GM12878 (cell line): ENCODE data around the gene MGLL. TPM values are rescaled to one million over a fixed set of nuclear protein-coding genes. Genes with fewer than 3 reads are reported as not detected.

ENCODE experiments used
- ATAC-seq: fragments of 200-7000 bp; cut with Tn5 transposase; 3 replicates; pipeline ENCODE4 v1.9.1; 2020; ENCODE audit warnings: mild to moderate bottlenecking, moderate library complexity
- BruUV-seq: library from RNA; stranded (reverse); fragments of 400-500 nt; replicated peaks from 2 replicates; lab custom pipeline; 2021; lab: Mats Ljungman, UMichigan
- CTCF ChIA-PET: fragments of 300-600 bp; sonication (Branson Sonifier 250); formaldehyde crosslinking; extraction: SDS; loops from one replicate; lab custom pipeline; 2021; ENCODE audit warnings: inconsistent platforms; lab: Yijun Ruan, JAX
- POLR2A ChIA-PET: fragments of 350-600 bp; formaldehyde crosslinking; extraction: SDS; loops from one replicate; lab custom pipeline; 2021; ENCODE audit warnings: inconsistent platforms; lab: Charles Lee
- RAD21 ChIA-PET: fragments of 300-600 bp; sonication (Branson Sonifier 250); formaldehyde crosslinking; loops from one replicate; lab custom pipeline; 2023; ENCODE audit warnings: antibody characterized with exemption; ENCODE audit not compliant: unreplicated experiment; lab: Charles Lee
- SMC1A ChIA-PET: fragments of 300-600 bp; sonication (Branson Sonifier 250); formaldehyde crosslinking; loops from one replicate; lab custom pipeline; 2023; ENCODE audit not compliant: unreplicated experiment, uncharacterized antibody; lab: Charles Lee
- DNase-seq: peaks from one replicate; pipeline ENCODE4 v3.0.0-alpha.2; 2011; ENCODE audit warnings: low read depth, low spot score
- FAIRE-seq: peaks from 3 replicates; lab custom pipeline; 2011; peaks lifted over from hg19 to GRCh38; lab: Jason Lieb, UNC
- H2AFZ ChIP-seq: 2 replicates; pipeline ENCODE4 v1.6.0; 2011; ENCODE audit warnings: low read depth, low read length, control low read depth; ENCODE audit not compliant: control insufficient read depth
- H3K27ac ChIP-seq: 2 replicates; pipeline ENCODE4 v1.5.1; 2011; ENCODE audit warnings: control low read depth; ENCODE audit not compliant: control insufficient read depth, insufficient read depth
- H3K27me3 ChIP-seq, 2 experiments: replicated peaks in 1 of 2; 2 replicates each; pipeline versions ENCODE4 v1.6.0 to v1.6.1; 2011; ENCODE audit warnings: low read length in 1 of 2; ENCODE audit not compliant: control insufficient read depth in 2 of 2, insufficient read depth in 2 of 2
- H3K36me3 ChIP-seq, 2 experiments: 2 replicates each; pipeline ENCODE4 v1.5.1; 2011; ENCODE audit warnings: low read length in 1 of 2; ENCODE audit not compliant: control insufficient read depth in 2 of 2, insufficient read depth in 2 of 2
- H3K4me1 ChIP-seq: 2 replicates; pipeline ENCODE4 v1.6.1; 2011; ENCODE audit warnings: mild to moderate bottlenecking, low read length, moderate library complexity, mixed read lengths; ENCODE audit not compliant: control insufficient read depth, insufficient read depth
- H3K4me2 ChIP-seq: 2 replicates; pipeline ENCODE4 v1.6.0; 2011; ENCODE audit warnings: control low read depth; ENCODE audit not compliant: control insufficient read depth, insufficient read depth
- H3K4me3 ChIP-seq: fragments of 200-600 bp; sonication (generic); 2 replicates; pipeline ENCODE4 v1.5.1; 2016
- H3K79me2 ChIP-seq: 2 replicates; pipeline ENCODE4 v1.6.0; 2011; ENCODE audit warnings: low read length; ENCODE audit not compliant: control insufficient read depth, insufficient read depth
- H3K9ac ChIP-seq: 2 replicates; pipeline ENCODE4 v1.8.0; 2011; ENCODE audit warnings: low read length, control low read depth, mixed read lengths; ENCODE audit not compliant: control insufficient read depth, insufficient read depth
- H3K9me3 ChIP-seq: replicated peaks from 3 replicates; pipeline ENCODE4 v1.5.1; 2011; ENCODE audit warnings: mild to moderate bottlenecking, low read length; ENCODE audit not compliant: control insufficient read depth, insufficient read depth
- H4K20me1 ChIP-seq: 2 replicates; pipeline ENCODE4 v1.6.0; 2011; ENCODE audit not compliant: control insufficient read depth, insufficient read depth
- BCL3 ChIP-seq: IDR thresholded peaks from 2 replicates; pipeline ENCODE4 v1.6.1; 2011; ENCODE audit warnings: borderline replicate concordance, low read depth, mild to moderate bottlenecking, moderate library complexity, low read length; ENCODE audit not compliant: insufficient read depth, poor library complexity, severe bottlenecking
- GABPA ChIP-seq: IDR thresholded peaks from 2 replicates; pipeline ENCODE4 v1.6.1; 2014; ENCODE audit warnings: antibody characterized with exemption, low read depth, mild to moderate bottlenecking, inconsistent platforms
- HDAC6 ChIP-seq: fragments of 200-600 bp; sonication (generic); IDR thresholded peaks from one replicate; pipeline ENCODE4 v1.8.0; 2017; ENCODE audit warnings: antibody characterized with exemption; ENCODE audit not compliant: unreplicated experiment
- RBBP5 ChIP-seq: fragments of 200-600 bp; sonication (generic); conservative IDR thresholded peaks from 2 replicates; pipeline ENCODE4 v1.6.1; 2016
- SIN3A ChIP-seq: IDR thresholded peaks from 2 replicates; pipeline ENCODE4 v1.6.1; 2012; ENCODE audit warnings: low read depth, low read length, improper control_type of control experiment
- WGBS: methylation state at CpG from one replicate; pipeline ENCODE4 v1.1.6; 2016; ENCODE audit warnings: low lambda C conversion rate; ENCODE audit not compliant: insufficient replicate concordance, insufficient coverage; ENCODE audit errors: missing lambda C conversion rate; 5-methylcytosine and 5-hydroxymethylcytosine counted together
- in situ Hi-C: fragments of 300-500 bp; cut with MboI; formaldehyde crosslinking; loops from 9 replicates; pipeline ENCODE4 v1.14.3; 2018; ENCODE audit warnings: mixed read lengths
- intact Hi-C: fragments of 100-400 bp; cut with micrococcal nuclease; formaldehyde crosslinking; loops from one replicate; pipeline ENCODE4 v1.14.2; 2022; ENCODE audit not compliant: unreplicated experiment
- polyA plus RNA-seq, 11 experiments: library from polyadenylated mRNA; depleted of rRNA in 4 of 11; unstranded in 6 of 11; stranded (reverse) in 5 of 11; fragments of >200 nt; fragmentation: Nextera tagmentation in 4 of 11; fragmentation: Illumina TruSeq in 1 of 11; extraction: Ambion mirVana in 4 of 11; extraction: Trizol in 1 of 11; gene quantifications; 1 replicate in 1 of 11; 2 replicates in 10 of 11; pipeline versions ENCODE4 v1.2.1 to v1.2.3, GENCODE V29; 2011 to 2016; ENCODE audit warnings: inconsistent platforms in 2 of 11, missing spikeins in 2 of 11, low read depth in 1 of 11
- total RNA-seq, 4 experiments: library from RNA; depleted of rRNA in 3 of 4; stranded (reverse); fragments of >200 nt in 3 of 4; fragmentation: Illumina TruSeq in 1 of 4; extraction: Trizol in 1 of 4; gene quantifications; 2 replicates each; pipeline versions ENCODE4 v1.2.1 to v1.2.3, GENCODE V29; 2013 to 2021

The MGLL gene
- total and polyA plus RNA-seq, 10 of the 15 experiments (the other 5 are each of a cell fraction or from before 2014, with no cell fraction given): 44.9 to 177 (median 72.9) TPM

DNA sequence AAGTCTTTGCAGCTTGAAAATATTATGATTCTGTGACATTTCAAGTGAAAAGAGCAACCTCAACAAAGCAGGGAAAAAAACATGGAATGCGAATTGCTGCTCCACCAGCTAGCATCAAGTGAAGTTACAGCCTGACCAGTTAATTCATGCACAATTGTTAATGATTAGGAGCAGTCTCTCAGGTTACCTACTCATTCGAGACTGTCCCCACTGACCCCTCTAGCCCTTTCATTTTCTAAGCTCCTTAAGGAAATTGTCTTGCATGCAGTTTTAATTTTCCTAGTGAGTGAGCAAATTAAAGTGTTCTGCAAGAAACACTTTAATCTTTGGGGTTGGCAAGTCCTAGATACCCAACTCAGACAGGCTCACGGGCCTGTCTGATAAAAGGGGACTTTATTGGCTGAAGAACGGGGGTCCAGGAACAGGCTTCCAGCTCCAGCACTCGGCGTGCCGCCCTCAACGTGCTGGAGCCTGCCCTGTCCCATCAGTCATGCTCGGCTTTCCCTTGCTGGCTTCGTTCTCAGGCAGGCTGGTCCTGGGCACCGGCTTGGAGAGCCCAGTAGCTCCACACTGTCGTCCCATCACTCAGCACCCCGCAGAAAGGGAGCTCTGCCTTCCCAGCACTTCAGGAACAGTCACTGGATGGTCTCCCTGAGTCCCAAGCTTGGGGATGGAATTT, 175.0 kb downstream of the MGLL start:
- BruUV-seq: no TSS peak
- in situ Hi-C loops (no loop called here), intact Hi-C loops (no loop called here)
- no peak for FAIRE-seq
- DNase-seq: no peak
- no peak for ATAC-seq
- Histone ChIP-seq H3K9ac (no peak overlapping the region), H4K20me1 (no peaks in the 10 kb centered on the region), H2AFZ (no peak overlapping the region), H3K27ac (no peak overlapping the region), H3K36me3 (no peaks in the 10 kb centered on the region), H3K4me1 (no peaks in the 10 kb centered on the region), H3K4me3 (no peak overlapping the region), H3K79me2 (no peaks in the 10 kb centered on the region), H3K4me2 (no peak overlapping the region), H3K27me3 (no peaks in the 10 kb centered on the region; a peak in 1 of 4 replicates), H3K9me3 (no peaks in the 10 kb centered on the region)
- RAD21 ChIA-PET: interaction anchor here (1.2 to 1.6 kb wide), 3 partner anchors 11 to 144 kb away, joined by 3 to 4 read pairs (median 4); no protein-coding TSS in a partner anchor
- POLR2A ChIA-PET: interaction anchor here (1.2 kb wide), 1 partner anchor 49 kb away, joined by 3 read pairs; the partner anchor contains the start of gene MCM2
- TF ChIP-seq RBBP5 (no peak), SIN3A (no peak), GABPA (no peak), HDAC6 (no peak)
- SMC1A ChIA-PET: interaction anchor here (1.0 to 2.4 kb wide), 5 partner anchors 11 to 312 kb away, joined by 3 to 7 read pairs (median 5); no protein-coding TSS in a partner anchor
- 56% methylated on average over 13 of the region's 13 CpGs for WGBS
- CTCF ChIA-PET: interaction anchor here (0.5 to 4.1 kb wide), 12 partner anchors 11 to 778 kb away, joined by 3 to 19 read pairs (median 6); no protein-coding TSS in a partner anchor

- ChIA-PET CTCF (interaction anchor here (0.7 to 4.1 kb wide), 10 partner anchors 12 to 779 kb away, joined by 3 to 19 read pairs (median 6); no protein-coding TSS in a partner anchor), RAD21 (interaction anchor here (1.2 to 1.6 kb wide), 2 partner anchors 71 to 145 kb away, joined by 3 to 4 read pairs; no protein-coding TSS in a partner anchor), POLR2A (interaction anchor here (0.7 to 1.2 kb wide), 2 partner anchors 49 to 326 kb away, joined by 3 to 5 read pairs; partner anchors contain the start of gene MCM2), SMC1A (interaction anchor here (1.0 to 2.4 kb wide), 4 partner anchors 12 to 71 kb away, joined by 3 to 6 read pairs (median 4); no protein-coding TSS in a partner anchor)
- FAIRE-seq (no peak), DNase-seq (no peak), ATAC-seq (no peak)
- no peaks in the 10 kb centered on the region for H4K20me1 ChIP-seq
- WGBS: 75% methylated on average over 10 of the region's 10 CpGs
- H3K27ac ChIP-seq: no peak overlapping the region
- H3K36me3 ChIP-seq: no peaks in the 10 kb centered on the region
- intact Hi-C loops: no loop called here
- no peaks in the 10 kb centered on the region for H3K4me1 ChIP-seq
- no peak overlapping the region for H3K4me3 ChIP-seq
- H3K9me3 ChIP-seq: no peaks in the 10 kb centered on the region
- H3K79me2 ChIP-seq: no peaks in the 10 kb centered on the region
- in situ Hi-C loops: no loop called here
- no peak overlapping the region for H3K9ac ChIP-seq
- no peak for TF ChIP-seq BCL3
- H3K4me2 ChIP-seq: no peak overlapping the region
- H3K27me3 ChIP-seq: no peaks in the 10 kb centered on the region; a peak in 1 of 4 replicates
- no TSS peak for BruUV-seq
- no peak overlapping the region for H2AFZ ChIP-seq
These were observed 175.7 kb downstream of the MGLL start for GRCh38 chr3:127646501-127647046.
